ENCODE measurements around the gene QPCTL. TPM values are rescaled to one million over a fixed set of nuclear protein-coding genes. Genes with fewer than 3 reads are reported as not detected.

QPCTL gene
- total and polyA plus RNA-seq, 2 of the 13 experiments (the other 11 are each of a cell fraction or from before 2014, with no cell fraction given): 16.0 to 19.1 TPM

DNA sequence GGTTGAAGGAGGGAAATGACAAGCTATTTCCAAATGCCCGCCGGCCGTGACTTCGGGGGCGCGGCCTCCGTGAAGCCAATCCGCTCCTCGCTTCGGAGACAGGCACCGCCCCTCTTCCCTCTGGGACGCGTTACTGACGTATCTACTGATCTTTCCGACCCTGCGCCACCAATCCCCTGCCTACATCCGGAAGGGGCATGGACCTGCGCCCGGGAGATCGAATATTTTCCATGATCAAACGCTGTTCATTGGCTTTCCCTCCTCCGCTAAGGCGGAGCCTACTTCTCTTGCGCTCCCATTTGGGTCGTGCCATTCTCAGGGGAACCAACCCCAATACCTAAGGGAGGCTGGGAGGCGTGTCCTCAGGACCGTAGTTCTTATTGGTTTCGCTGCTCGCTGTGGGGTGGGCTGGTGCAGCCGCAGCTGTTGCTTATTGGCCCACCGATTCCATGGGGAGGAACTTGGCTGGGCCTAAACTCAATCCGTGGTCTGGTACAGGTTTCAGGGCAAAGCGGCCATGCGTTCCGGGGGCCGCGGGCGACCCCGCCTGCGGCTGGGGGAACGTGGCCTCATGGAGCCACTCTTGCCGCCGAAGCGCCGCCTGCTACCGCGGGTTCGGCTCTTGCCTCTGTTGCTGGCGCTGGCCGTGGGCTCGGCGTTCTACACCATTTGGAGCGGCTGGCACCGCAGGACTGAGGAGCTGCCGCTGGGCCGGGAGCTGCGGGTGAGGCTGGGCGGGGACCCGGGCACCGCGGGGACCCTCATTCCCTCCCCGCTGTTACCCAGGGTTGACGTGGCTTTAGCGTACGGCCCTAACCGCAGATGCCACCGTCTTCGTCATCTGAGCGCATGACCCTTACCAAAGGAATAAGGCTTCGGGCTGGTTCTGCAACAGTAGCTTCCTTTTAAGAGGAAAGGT, at the start of gene QPCTL (continued):
- TF ChIP-seq, protein P1, sequence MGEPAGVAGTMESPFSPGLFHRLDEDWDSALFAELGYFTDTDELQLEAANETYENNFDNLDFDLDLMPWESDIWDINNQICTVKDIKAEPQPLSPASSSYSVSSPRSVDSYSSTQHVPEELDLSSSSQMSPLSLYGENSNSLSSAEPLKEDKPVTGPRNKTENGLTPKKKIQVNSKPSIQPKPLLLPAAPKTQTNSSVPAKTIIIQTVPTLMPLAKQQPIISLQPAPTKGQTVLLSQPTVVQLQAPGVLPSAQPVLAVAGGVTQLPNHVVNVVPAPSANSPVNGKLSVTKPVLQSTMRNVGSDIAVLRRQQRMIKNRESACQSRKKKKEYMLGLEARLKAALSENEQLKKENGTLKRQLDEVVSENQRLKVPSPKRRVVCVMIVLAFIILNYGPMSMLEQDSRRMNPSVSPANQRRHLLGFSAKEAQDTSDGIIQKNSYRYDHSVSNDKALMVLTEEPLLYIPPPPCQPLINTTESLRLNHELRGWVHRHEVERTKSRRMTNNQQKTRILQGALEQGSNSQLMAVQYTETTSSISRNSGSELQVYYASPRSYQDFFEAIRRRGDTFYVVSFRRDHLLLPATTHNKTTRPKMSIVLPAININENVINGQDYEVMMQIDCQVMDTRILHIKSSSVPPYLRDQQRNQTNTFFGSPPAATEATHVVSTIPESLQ (CRISPR knock-in tag; conservative IDR thresholded peaks at IDR 0.05): no peak
- TF ChIP-seq SP1 (IDR thresholded peaks at IDR 0.05) (no peak), SP1 (CRISPR knock-in tag; IDR thresholded peaks at IDR 0.05) (peak; percentile 11; the same call in 1 of the 2 replicates), GATAD1 (CRISPR knock-in tag; IDR thresholded peaks at IDR 0.05) (peak; percentile 89), ZNF761 (CRISPR knock-in tag; conservative IDR thresholded peaks at IDR 0.05) (0 out of 2 replicates have a peak, but pooled peaks have one; percentile 33), ZNF572 (CRISPR knock-in tag; IDR thresholded peaks at IDR 0.05) (no peak), GABPB1 (CRISPR knock-in tag; IDR thresholded peaks at IDR 0.05) (peak; percentile 78), SAFB2 (CRISPR knock-in tag; IDR thresholded peaks at IDR 0.05; ENCODE audit: borderline replicate concordance, low read depth) (0 out of 2 replicates have a peak, but pooled peaks have one; percentile 16), MXD4 (CRISPR knock-in tag; IDR thresholded peaks at IDR 0.05) (peak; percentile 64; the same call in 1 of the 2 replicates), ZNF607 (CRISPR knock-in tag; IDR thresholded peaks at IDR 0.05; ENCODE audit: borderline replicate concordance) (0 out of 2 replicates have a peak, but pooled peaks have one; percentile 50), ZNF232 (CRISPR knock-in tag; IDR thresholded peaks at IDR 0.05; ENCODE audit: borderline replicate concordance) (0 out of 2 replicates have a peak, but pooled peaks have one; percentile 47), ZSCAN21 (CRISPR knock-in tag; IDR thresholded peaks at IDR 0.05; ENCODE audit: borderline replicate concordance) (no peak), CC2D1A (CRISPR knock-in tag; IDR thresholded peaks at IDR 0.05) (0 out of 2 replicates have a peak, but pooled peaks have one; percentile 6)
- TF ChIP-seq, protein P2, sequence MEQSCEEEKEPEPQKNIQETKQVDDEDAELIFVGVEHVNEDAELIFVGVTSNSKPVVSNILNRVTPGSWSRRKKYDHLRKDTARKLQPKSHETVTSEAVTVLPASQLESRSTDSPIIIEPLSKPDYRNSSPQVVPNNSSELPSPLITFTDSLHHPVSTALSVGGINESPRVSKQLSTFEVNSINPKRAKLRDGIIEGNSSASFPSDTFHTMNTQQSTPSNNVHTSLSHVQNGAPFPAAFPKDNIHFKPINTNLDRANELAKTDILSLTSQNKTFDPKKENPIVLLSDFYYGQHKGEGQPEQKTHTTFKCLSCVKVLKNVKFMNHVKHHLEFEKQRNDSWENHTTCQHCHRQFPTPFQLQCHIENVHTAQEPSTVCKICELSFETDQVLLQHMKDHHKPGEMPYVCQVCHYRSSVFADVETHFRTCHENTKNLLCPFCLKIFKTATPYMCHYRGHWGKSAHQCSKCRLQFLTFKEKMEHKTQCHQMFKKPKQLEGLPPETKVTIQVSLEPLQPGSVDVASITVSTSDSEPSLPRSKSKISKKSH (CRISPR knock-in tag; IDR thresholded peaks at IDR 0.05; ENCODE audit: borderline replicate concordance): peak; percentile 72; the same call in 1 of the 2 replicates
- TF ChIP-seq, protein P3, sequence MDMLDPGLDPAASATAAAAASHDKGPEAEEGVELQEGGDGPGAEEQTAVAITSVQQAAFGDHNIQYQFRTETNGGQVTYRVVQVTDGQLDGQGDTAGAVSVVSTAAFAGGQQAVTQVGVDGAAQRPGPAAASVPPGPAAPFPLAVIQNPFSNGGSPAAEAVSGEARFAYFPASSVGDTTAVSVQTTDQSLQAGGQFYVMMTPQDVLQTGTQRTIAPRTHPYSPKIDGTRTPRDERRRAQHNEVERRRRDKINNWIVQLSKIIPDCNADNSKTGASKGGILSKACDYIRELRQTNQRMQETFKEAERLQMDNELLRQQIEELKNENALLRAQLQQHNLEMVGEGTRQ (IDR thresholded peaks at IDR 0.05; ENCODE audit: low read depth, low read length): 0 out of 2 replicates have a peak, but pooled peaks have one; percentile 5
- TF ChIP-seq, protein P3 (CRISPR knock-in tag; IDR thresholded peaks at IDR 0.05; ENCODE audit: borderline replicate concordance): no peak
- TF ChIP-seq, protein P4, sequence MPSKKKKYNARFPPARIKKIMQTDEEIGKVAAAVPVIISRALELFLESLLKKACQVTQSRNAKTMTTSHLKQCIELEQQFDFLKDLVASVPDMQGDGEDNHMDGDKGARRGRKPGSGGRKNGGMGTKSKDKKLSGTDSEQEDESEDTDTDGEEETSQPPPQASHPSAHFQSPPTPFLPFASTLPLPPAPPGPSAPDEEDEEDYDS (CRISPR knock-in tag; IDR thresholded peaks at IDR 0.05): peak; percentile 89
- TF ChIP-seq, protein P5, sequence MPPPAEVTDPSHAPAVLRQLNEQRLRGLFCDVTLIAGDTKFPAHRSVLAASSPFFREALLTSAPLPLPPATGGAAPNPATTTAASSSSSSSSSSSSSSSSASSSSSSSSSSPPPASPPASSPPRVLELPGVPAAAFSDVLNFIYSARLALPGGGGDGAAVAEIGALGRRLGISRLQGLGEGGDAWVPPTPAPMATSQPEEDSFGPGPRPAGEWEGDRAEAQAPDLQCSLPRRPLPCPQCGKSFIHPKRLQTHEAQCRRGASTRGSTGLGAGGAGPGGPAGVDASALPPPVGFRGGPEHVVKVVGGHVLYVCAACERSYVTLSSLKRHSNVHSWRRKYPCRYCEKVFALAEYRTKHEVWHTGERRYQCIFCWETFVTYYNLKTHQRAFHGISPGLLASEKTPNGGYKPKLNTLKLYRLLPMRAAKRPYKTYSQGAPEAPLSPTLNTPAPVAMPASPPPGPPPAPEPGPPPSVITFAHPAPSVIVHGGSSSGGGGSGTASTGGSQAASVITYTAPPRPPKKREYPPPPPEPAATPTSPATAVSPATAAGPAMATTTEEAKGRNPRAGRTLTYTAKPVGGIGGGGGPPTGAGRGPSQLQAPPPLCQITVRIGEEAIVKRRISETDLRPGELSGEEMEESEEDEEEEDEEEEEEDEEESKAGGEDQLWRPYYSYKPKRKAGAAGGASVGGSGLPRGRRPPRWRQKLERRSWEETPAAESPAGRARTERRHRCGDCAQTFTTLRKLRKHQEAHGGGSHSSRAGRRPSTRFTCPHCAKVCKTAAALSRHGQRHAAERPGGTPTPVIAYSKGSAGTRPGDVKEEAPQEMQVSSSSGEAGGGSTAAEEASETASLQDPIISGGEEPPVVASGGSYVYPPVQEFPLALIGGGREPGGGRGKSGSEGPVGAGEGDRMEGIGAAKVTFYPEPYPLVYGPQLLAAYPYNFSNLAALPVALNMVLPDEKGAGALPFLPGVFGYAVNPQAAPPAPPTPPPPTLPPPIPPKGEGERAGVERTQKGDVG (CRISPR knock-in tag; IDR thresholded peaks at IDR 0.05; ENCODE audit: borderline replicate concordance): no peak
